ENCODE data around the gene CD6. TPM values are rescaled to one million over a fixed set of nuclear protein-coding genes. Genes with fewer than 3 reads are reported as not detected.

Gene CD6
- total RNA-seq, 1 experiment from 2014 or later = 1.4 TPM

DNA sequence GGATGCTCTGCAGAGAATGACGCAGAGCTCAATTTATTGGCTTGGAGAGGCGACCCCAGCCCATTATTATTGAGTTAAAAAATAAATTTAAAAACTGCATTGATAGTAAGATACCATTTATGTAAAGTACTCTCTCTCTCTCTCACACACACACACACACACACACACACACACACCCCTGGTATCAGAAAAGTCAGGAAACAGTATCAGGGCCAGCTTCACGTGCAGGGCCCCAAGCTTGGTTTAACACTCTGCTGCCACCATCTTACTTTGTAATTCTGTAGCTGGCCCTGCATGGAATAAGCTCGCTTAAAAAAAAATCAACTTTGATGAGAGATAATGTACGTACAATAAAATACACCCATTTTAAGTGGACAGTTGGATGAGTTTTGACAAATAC lies 71.1 kb downstream of the CD6 start:
- Histone ChIP-seq H3K9ac (ENCODE audit: low read length) (no peak overlapping the region), H3K36me3 (ENCODE audit: control insufficient read depth in 1 of 2, insufficient read depth in 2 of 2, low read length in 2 of 2) (no peaks in the 10 kb centered on the region), H3K9me2 (ENCODE audit: insufficient read depth) (no peaks in the 10 kb centered on the region), H3K4me3 (replicated peaks in 1 of 2; ENCODE audit: low read depth in 1 of 2, low read length in 2 of 2) (no peak overlapping the region), H3K9me3 (ENCODE audit: control insufficient read depth in 1 of 2, insufficient read depth in 1 of 2, low read depth in 1 of 2, low read length in 2 of 2) (no peaks in the 10 kb centered on the region), H3K4me2 (ENCODE audit: low read length) (no peak overlapping the region), H3K27me3 (ENCODE audit: insufficient read depth, low read length) (peaks cover 6% of the 10 kb centered on the region; the same call in 1 of the 2 replicates), H3K4me1 (ENCODE audit: control insufficient read depth in 1 of 2, insufficient read depth in 2 of 2, low read length in 2 of 2) (no peaks in the 10 kb centered on the region; a peak in 1 of 4 replicates), H4K20me1 (ENCODE audit: insufficient read depth) (no peaks in the 10 kb centered on the region), H2AFZ (ENCODE audit: low read depth, low read length, poor library complexity, severe bottlenecking) (no peak overlapping the region), H3K79me2 (ENCODE audit: insufficient read depth, low read length) (no peaks in the 10 kb centered on the region), H3K27ac (ENCODE audit: low read depth, low read length) (no peak overlapping the region)
- ChIA-PET CTCF (no interaction called here), RAD21 (ENCODE audit: low non-redundant PET in 1 of 2, low total read pairs in 2 of 2, uncharacterized antibody in 2 of 2, unreplicated experiment in 2 of 2) (no interaction called here), POLR2A (no interaction called here)
- TF ChIP-seq CBX3 (IDR thresholded peaks at IDR 0.05; ENCODE audit: low read depth) = no peak
- TF ChIP-seq EZH2phosphoT487 (IDR thresholded peaks at IDR 0.05; ENCODE audit: borderline replicate concordance) = no peak
- no peak for TF ChIP-seq POLR2A (IDR thresholded peaks at IDR 0.05; ENCODE audit: borderline replicate concordance, extremely low read depth, insufficient read depth, insufficient read length)
- TF ChIP-seq POLR2AphosphoS5 (IDR thresholded peaks at IDR 0.05; ENCODE audit: low read depth, low read length) = no peak
- no peak for TF ChIP-seq CEBPB (IDR thresholded peaks at IDR 0.05; ENCODE audit: low read depth)
- TF ChIP-seq, protein P1, sequence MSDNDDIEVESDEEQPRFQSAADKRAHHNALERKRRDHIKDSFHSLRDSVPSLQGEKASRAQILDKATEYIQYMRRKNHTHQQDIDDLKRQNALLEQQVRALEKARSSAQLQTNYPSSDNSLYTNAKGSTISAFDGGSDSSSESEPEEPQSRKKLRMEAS (IDR thresholded peaks at IDR 0.05) = no peak
- ATAC-seq (no peak), DNase-seq (ENCODE audit: low read depth, low spot score) (no peak)
- BruUV-seq (replicated peaks) = no TSS peak
- intact Hi-C loops (cut with micrococcal nuclease) = no loop called here

DNA sequence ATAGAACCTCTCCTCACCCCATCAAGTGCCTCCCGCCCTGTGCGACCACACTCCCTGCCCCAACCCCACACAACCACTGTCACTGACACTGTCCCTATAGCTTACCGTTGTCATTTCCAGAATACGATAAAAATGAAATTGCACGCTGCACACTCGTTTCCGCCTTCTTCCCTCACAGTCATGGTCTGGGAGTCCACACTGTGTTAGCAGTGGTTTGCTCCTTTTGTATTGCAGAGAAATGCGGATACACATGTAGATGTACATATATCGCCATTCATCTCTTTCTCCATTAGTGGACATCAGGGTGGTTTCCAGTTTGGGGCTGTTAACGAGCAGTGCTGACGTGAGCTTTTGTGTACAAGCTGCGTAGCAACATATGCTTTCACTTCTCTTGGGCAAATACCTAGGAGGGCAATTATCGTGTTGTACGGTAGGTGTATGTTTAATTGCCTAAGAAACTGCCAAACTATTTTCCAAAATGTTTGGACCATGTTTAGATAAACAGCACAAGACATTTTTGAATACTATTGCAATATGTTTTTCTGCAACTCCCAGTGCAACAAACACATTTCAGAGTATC lies 71.6 kb downstream of the CD6 start:
- H3K9ac ChIP-seq (ENCODE audit: low read length) = no peak overlapping the region
- no TSS peak for BruUV-seq (replicated peaks)
- H2AFZ ChIP-seq (ENCODE audit: low read depth, low read length, poor library complexity, severe bottlenecking) = no peak overlapping the region
- ChIA-PET RAD21 (ENCODE audit: low non-redundant PET in 1 of 2, low total read pairs in 2 of 2, uncharacterized antibody in 2 of 2, unreplicated experiment in 2 of 2) (no interaction called here), POLR2A (no interaction called here), CTCF (no interaction called here)
- peaks cover 11% of the 10 kb centered on the region; the same call in 1 of the 2 replicates for H3K27me3 ChIP-seq (ENCODE audit: insufficient read depth, low read length)
- intact Hi-C loops (cut with micrococcal nuclease) = no loop called here
- no peak overlapping the region for H3K4me2 ChIP-seq (ENCODE audit: low read length)
- H3K9me3 ChIP-seq (ENCODE audit: control insufficient read depth in 1 of 2, insufficient read depth in 1 of 2, low read depth in 1 of 2, low read length in 2 of 2) = no peaks in the 10 kb centered on the region
- no peaks in the 10 kb centered on the region for H3K36me3 ChIP-seq (ENCODE audit: control insufficient read depth in 1 of 2, insufficient read depth in 2 of 2, low read length in 2 of 2)
- no peak overlapping the region for H3K4me3 ChIP-seq (replicated peaks in 1 of 2; ENCODE audit: low read depth in 1 of 2, low read length in 2 of 2)
- no peaks in the 10 kb centered on the region for H3K9me2 ChIP-seq (ENCODE audit: insufficient read depth)
- DNase-seq (ENCODE audit: low read depth, low spot score) = no peak
- H3K79me2 ChIP-seq (ENCODE audit: insufficient read depth, low read length) = no peaks in the 10 kb centered on the region
- no peaks in the 10 kb centered on the region for H4K20me1 ChIP-seq (ENCODE audit: insufficient read depth)
- ATAC-seq = no peak
- no peak overlapping the region for H3K27ac ChIP-seq (ENCODE audit: low read depth, low read length)
- no peaks in the 10 kb centered on the region; a peak in 1 of 4 replicates for H3K4me1 ChIP-seq (ENCODE audit: control insufficient read depth in 1 of 2, insufficient read depth in 2 of 2, low read length in 2 of 2)
- TF ChIP-seq, protein P2, sequence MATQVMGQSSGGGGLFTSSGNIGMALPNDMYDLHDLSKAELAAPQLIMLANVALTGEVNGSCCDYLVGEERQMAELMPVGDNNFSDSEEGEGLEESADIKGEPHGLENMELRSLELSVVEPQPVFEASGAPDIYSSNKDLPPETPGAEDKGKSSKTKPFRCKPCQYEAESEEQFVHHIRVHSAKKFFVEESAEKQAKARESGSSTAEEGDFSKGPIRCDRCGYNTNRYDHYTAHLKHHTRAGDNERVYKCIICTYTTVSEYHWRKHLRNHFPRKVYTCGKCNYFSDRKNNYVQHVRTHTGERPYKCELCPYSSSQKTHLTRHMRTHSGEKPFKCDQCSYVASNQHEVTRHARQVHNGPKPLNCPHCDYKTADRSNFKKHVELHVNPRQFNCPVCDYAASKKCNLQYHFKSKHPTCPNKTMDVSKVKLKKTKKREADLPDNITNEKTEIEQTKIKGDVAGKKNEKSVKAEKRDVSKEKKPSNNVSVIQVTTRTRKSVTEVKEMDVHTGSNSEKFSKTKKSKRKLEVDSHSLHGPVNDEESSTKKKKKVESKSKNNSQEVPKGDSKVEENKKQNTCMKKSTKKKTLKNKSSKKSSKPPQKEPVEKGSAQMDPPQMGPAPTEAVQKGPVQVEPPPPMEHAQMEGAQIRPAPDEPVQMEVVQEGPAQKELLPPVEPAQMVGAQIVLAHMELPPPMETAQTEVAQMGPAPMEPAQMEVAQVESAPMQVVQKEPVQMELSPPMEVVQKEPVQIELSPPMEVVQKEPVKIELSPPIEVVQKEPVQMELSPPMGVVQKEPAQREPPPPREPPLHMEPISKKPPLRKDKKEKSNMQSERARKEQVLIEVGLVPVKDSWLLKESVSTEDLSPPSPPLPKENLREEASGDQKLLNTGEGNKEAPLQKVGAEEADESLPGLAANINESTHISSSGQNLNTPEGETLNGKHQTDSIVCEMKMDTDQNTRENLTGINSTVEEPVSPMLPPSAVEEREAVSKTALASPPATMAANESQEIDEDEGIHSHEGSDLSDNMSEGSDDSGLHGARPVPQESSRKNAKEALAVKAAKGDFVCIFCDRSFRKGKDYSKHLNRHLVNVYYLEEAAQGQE (IDR thresholded peaks at IDR 0.05; ENCODE audit: low read depth) = no peak
- TF ChIP-seq EZH2phosphoT487 (IDR thresholded peaks at IDR 0.05; ENCODE audit: borderline replicate concordance) (no peak), RAD21 (IDR thresholded peaks at IDR 0.05; ENCODE audit: low read depth) (no peak), ELF1 (IDR thresholded peaks at IDR 0.05; ENCODE audit: borderline replicate concordance, low read depth) (no peak), ZNF274 (IDR thresholded peaks at IDR 0.05; ENCODE audit: low read depth, low read length) (no peak), SRF (IDR thresholded peaks at IDR 0.05; ENCODE audit: low read depth) (no peak), FOSL1 (IDR thresholded peaks at IDR 0.05; ENCODE audit: low read depth) (no peak), POLR2A (IDR thresholded peaks at IDR 0.05; ENCODE audit: borderline replicate concordance, extremely low read depth, insufficient read depth, insufficient read length) (no peak), CBX3 (IDR thresholded peaks at IDR 0.05; ENCODE audit: low read depth) (no peak)
- TF ChIP-seq, protein P3, sequence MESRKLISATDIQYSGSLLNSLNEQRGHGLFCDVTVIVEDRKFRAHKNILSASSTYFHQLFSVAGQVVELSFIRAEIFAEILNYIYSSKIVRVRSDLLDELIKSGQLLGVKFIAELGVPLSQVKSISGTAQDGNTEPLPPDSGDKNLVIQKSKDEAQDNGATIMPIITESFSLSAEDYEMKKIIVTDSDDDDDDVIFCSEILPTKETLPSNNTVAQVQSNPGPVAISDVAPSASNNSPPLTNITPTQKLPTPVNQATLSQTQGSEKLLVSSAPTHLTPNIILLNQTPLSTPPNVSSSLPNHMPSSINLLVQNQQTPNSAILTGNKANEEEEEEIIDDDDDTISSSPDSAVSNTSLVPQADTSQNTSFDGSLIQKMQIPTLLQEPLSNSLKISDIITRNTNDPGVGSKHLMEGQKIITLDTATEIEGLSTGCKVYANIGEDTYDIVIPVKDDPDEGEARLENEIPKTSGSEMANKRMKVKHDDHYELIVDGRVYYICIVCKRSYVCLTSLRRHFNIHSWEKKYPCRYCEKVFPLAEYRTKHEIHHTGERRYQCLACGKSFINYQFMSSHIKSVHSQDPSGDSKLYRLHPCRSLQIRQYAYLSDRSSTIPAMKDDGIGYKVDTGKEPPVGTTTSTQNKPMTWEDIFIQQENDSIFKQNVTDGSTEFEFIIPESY (IDR thresholded peaks at IDR 0.05; ENCODE audit: extremely low read depth, insufficient replicate concordance, low read length) = no peak
- TF ChIP-seq, protein P1 (IDR thresholded peaks at IDR 0.05) = no peak

All from HCT116 (cell line).